ENCODE data around the gene TNFRSF1A. TPM values are rescaled to one million over a fixed set of nuclear protein-coding genes. Genes with fewer than 3 reads are reported as not detected.

The TNFRSF1A gene
- total and polyA plus RNA-seq, 2 of the 13 experiments (the other 11 are each of a cell fraction or from before 2014, with no cell fraction given) = 41.5 to 61.2 TPM

- TF ChIP-seq NONO (IDR thresholded peaks at IDR 0.05) = no peak
- TF ChIP-seq NONO (CRISPR knock-in tag; conservative IDR thresholded peaks at IDR 0.05) = no peak
- TF ChIP-seq REST (IDR thresholded peaks at IDR 0.05; ENCODE audit: borderline replicate concordance in 1 of 2, low read depth in 1 of 2, low read length in 2 of 2) = no peak
- peak; percentile 90 for TF ChIP-seq CREB1 (IDR thresholded peaks at IDR 0.05)
- peak; percentile 80 for TF ChIP-seq CREB1 (CRISPR knock-in tag; IDR thresholded peaks at IDR 0.05)
- peak; percentile 8; the same call in 1 of the 2 replicates for TF ChIP-seq SMC3 (IDR thresholded peaks at IDR 0.05; ENCODE audit: low read length)
- no peak for TF ChIP-seq DPF2 (CRISPR knock-in tag; IDR thresholded peaks at IDR 0.05; ENCODE audit: borderline replicate concordance, low read depth)
- TF ChIP-seq ZNF619 (CRISPR knock-in tag; IDR thresholded peaks at IDR 0.05) = no peak
- no peak for TF ChIP-seq SIX1 (CRISPR knock-in tag; IDR thresholded peaks at IDR 0.05; ENCODE audit: borderline replicate concordance)
- TF ChIP-seq NR2F2 (IDR thresholded peaks at IDR 0.05; ENCODE audit: borderline replicate concordance, low read depth) = no peak
- no peak for TF ChIP-seq ZNF737 (CRISPR knock-in tag; IDR thresholded peaks at IDR 0.05; ENCODE audit: borderline replicate concordance)
- peak; percentile 44; the same call in 1 of the 2 replicates for TF ChIP-seq RXRB (CRISPR knock-in tag; IDR thresholded peaks at IDR 0.05; ENCODE audit: borderline replicate concordance)
- TF ChIP-seq TSC22D2 (CRISPR knock-in tag; IDR thresholded peaks at IDR 0.05; ENCODE audit: borderline replicate concordance) = no peak
- no peak for TF ChIP-seq ZFP90 (CRISPR knock-in tag; IDR thresholded peaks at IDR 0.05; ENCODE audit: borderline replicate concordance)
- no peak for TF ChIP-seq E2F5 (CRISPR knock-in tag; conservative IDR thresholded peaks at IDR 0.05)
- no peak for TF ChIP-seq EEA1 (CRISPR knock-in tag; IDR thresholded peaks at IDR 0.05; ENCODE audit: borderline replicate concordance)
- TF ChIP-seq FOXP4 (CRISPR knock-in tag; IDR thresholded peaks at IDR 0.05) = no peak
- no peak for TF ChIP-seq ZSCAN9 (CRISPR knock-in tag; IDR thresholded peaks at IDR 0.05; ENCODE audit: borderline replicate concordance)
- TF ChIP-seq ZNF367 (CRISPR knock-in tag; IDR thresholded peaks at IDR 0.05; ENCODE audit: borderline replicate concordance) = no peak
- peak; percentile 44 for TF ChIP-seq XRCC5 (optimal IDR thresholded peaks at IDR 0.05; ENCODE audit: low read length)
- TF ChIP-seq ZNF513 (CRISPR knock-in tag; conservative IDR thresholded peaks at IDR 0.05) = no peak
- no peak for TF ChIP-seq NR2F6 (IDR thresholded peaks at IDR 0.05)
- TF ChIP-seq NR2F6 (CRISPR knock-in tag; IDR thresholded peaks at IDR 0.05) = peak; percentile 36; the same call in 1 of the 2 replicates
- no peak for TF ChIP-seq ZNF17 (CRISPR knock-in tag; IDR thresholded peaks at IDR 0.05)
Measured at GRCh38 chr12:6345319-6346091, 3.6 kb upstream of the TNFRSF1A start (continued).
